ENCODE results near the gene PLCL1. TPM values are rescaled to one million over a fixed set of nuclear protein-coding genes. Genes with fewer than 3 reads are reported as not detected.
A peak's percentile ranks its signal among the peaks of the same experiment; 100 is the strongest.

PLCL1 gene
- total and polyA plus RNA-seq, 12 donors = 17.3 to 131 (median 102) TPM

GRCh38 chr2:197863744-197864143 is 59.4 kb downstream of the PLCL1 start:
- ATAC-seq (no peak), DNase-seq (no peak)
- Histone ChIP-seq H3K4me1 (peaks cover 0 to 43% (median 25%) of the 10 kb centered on the region in 9 donors), H3K27me3 (no peaks in the 10 kb centered on the region), H3K27ac (no peak overlapping the region), H3K9me3 (peaks cover 0 to 13% (median 2%) of the 10 kb centered on the region in 11 donors), H3K4me3 (no peak overlapping the region), H3K36me3 (no peaks in the 10 kb centered on the region)
- TF ChIP-seq CTCF (IDR thresholded peaks at IDR 0.05) = no peak
- intact Hi-C loops (cut with DNase I) = no loop called here
- 83 to 89% methylated on average over 1 of the region's 1 CpG for WGBS, 2 donors

- ATAC-seq = no peak
- Histone ChIP-seq H3K4me1 (peaks cover 0 to 69% (median 36%) of the 10 kb centered on the region in 9 donors), H3K4me3 (no peak overlapping the region), H3K27ac (peak overlapping the region in 5 of 10 donors; percentile 4 to 11 (median 5)), H3K27me3 (no peaks in the 10 kb centered on the region), H3K9me3 (no peaks in the 10 kb centered on the region), H3K36me3 (no peaks in the 10 kb centered on the region)
- intact Hi-C loops (cut with DNase I) = no loop called here
- no peak for TF ChIP-seq CTCF (IDR thresholded peaks at IDR 0.05)
- no peak for DNase-seq
These were observed 62.1 kb downstream of the PLCL1 start for GRCh38 chr2:197866455-197866854.

GRCh38 chr2:197867033-197867432 is 62.6 kb downstream of the PLCL1 start:
- H3K9me3 ChIP-seq = no peaks in the 10 kb centered on the region
- H3K27ac ChIP-seq = peak overlapping the region in 5 of 10 donors; percentile 4 to 30 (median 7)
- H3K27me3 ChIP-seq = no peaks in the 10 kb centered on the region
- no peak overlapping the region for H3K4me3 ChIP-seq
- 95 to 97% methylated on average over 2 of the region's 2 CpGs for WGBS, 2 donors
- DNase-seq (no peak), ATAC-seq (peak in 1 of 8 donors; percentile 5)
- intact Hi-C loops (cut with DNase I) = no loop called here
- peaks cover 0 to 75% (median 40%) of the 10 kb centered on the region in 9 donors for H3K4me1 ChIP-seq
- no peak for TF ChIP-seq CTCF (IDR thresholded peaks at IDR 0.05)
- no peaks in the 10 kb centered on the region for H3K36me3 ChIP-seq

- no peaks in the 10 kb centered on the region for H3K36me3 ChIP-seq
- 29 to 43% methylated on average over 3 of the region's 3 CpGs for WGBS, 2 donors
- intact Hi-C loops (cut with DNase I) = no loop called here
- H3K9me3 ChIP-seq = no peaks in the 10 kb centered on the region
- DNase-seq = no peak
- peak in 5 of 8 donors; percentile 34 to 50 (median 40) for ATAC-seq
- TF ChIP-seq CTCF (IDR thresholded peaks at IDR 0.05) = no peak
- no peaks in the 10 kb centered on the region for H3K27me3 ChIP-seq
- H3K27ac ChIP-seq = peak overlapping the region in 4 of 10 donors; percentile 4 to 30 (median 8)
- no peak overlapping the region for H3K4me3 ChIP-seq
- H3K4me1 ChIP-seq = peaks cover 0 to 81% (median 38%) of the 10 kb centered on the region in 9 donors
These were observed 63.2 kb downstream of the PLCL1 start for GRCh38 chr2:197867624-197868023.
